ENCODE measurements around the gene CRISP3. TPM values are rescaled to one million over a fixed set of nuclear protein-coding genes. Genes with fewer than 3 reads are reported as not detected.

The CRISP3 gene
- total RNA-seq, 1 experiment from 2014 or later, result not detected

DNA sequence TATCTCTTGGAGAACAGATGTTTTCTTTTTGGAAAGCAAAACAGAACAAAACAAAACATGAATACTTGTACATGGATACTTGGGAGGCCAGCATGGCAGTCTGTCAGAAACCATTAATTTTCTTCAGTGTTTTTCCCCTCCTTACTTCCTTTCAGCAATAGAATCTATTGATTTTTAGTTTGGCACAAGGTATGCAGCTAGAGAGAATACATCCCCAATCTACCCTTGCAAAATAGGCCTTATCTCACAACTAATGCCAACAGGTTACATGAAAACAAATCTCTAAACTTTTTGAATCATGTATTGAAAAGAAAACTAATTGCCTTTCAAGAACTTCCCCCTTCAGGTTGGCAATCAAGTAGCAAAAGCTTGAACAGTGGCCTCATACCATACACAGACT is 40.1 kb upstream of the CRISP3 start:
- intact Hi-C loops (cut with micrococcal nuclease), result no loop called here
- no peak for TF ChIP-seq CTCF (conservative IDR thresholded peaks at IDR 0.05; ENCODE audit: low read depth, low read length)
- TF ChIP-seq EZH2 (IDR thresholded peaks at IDR 0.05; ENCODE audit: low read length, unreplicated experiment), result no peak
- no peak for TF ChIP-seq EZH2phosphoT487 (IDR thresholded peaks at IDR 0.05; ENCODE audit: borderline replicate concordance, low read length)
- Histone ChIP-seq H3K4me3 (ENCODE audit: low read length) (no peak overlapping the region), H3K27me3 (ENCODE audit: low read length) (no peaks in the 10 kb centered on the region), H3K79me2 (ENCODE audit: low read length) (no peaks in the 10 kb centered on the region), H3F3A (ENCODE audit: low read length, unreplicated experiment) (no peaks in the 10 kb centered on the region), H2AFZ (ENCODE audit: low read length) (no peak overlapping the region), H3K4me2 (ENCODE audit: low read length) (no peak overlapping the region), H3K4me1 (ENCODE audit: insufficient read depth, low read length) (no peaks in the 10 kb centered on the region), H3K9me3 (ENCODE audit: low read length) (no peaks in the 10 kb centered on the region), H3K36me3 (ENCODE audit: low read depth, low read length) (no peaks in the 10 kb centered on the region), H4K20me1 (ENCODE audit: low read length) (no peaks in the 10 kb centered on the region), H3K27ac (ENCODE audit: low read length) (no peak overlapping the region), H3K9me2 (replicated peaks; ENCODE audit: low read length) (no peaks in the 10 kb centered on the region), H3K9ac (ENCODE audit: low read length) (no peak overlapping the region)
- POLR2A ChIA-PET (ENCODE audit: unreplicated experiment), result no interaction called here
- CTCF ChIA-PET, result no interaction called here
- DNase-seq (no peak), ATAC-seq (no peak)
- no TSS peak for BruUV-seq (replicated peaks)

DNA sequence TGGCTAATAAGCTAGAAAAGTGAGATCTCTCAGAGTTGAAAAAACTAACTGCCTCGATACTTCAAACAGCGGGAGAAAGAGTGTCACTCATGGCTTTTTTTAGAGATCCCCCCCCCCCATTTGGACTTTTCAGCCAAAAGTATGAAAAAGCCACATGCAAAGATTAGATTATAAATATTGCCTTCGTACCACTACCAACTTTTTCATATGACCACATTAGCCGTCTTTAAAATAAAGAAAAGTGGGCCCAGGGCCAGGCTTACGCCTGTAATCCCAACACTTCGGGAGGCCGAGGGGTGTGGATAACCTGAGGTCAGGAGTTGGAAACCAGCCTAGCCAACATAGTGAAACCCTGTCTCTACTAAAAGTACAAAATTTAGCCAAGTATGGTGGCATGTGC is 38.5 kb upstream of the CRISP3 start:
- TF ChIP-seq CTCF (conservative IDR thresholded peaks at IDR 0.05; ENCODE audit: low read depth, low read length), result no peak
- no peak for TF ChIP-seq EZH2 (IDR thresholded peaks at IDR 0.05; ENCODE audit: low read length, unreplicated experiment)
- TF ChIP-seq EZH2phosphoT487 (IDR thresholded peaks at IDR 0.05; ENCODE audit: borderline replicate concordance, low read length), result no peak
- BruUV-seq (replicated peaks), result no TSS peak
- Histone ChIP-seq H3F3A (ENCODE audit: low read length, unreplicated experiment) (no peaks in the 10 kb centered on the region), H4K20me1 (ENCODE audit: low read length) (no peaks in the 10 kb centered on the region), H3K9ac (ENCODE audit: low read length) (no peak overlapping the region), H3K27me3 (ENCODE audit: low read length) (no peaks in the 10 kb centered on the region), H3K36me3 (ENCODE audit: low read depth, low read length) (no peaks in the 10 kb centered on the region), H3K9me3 (ENCODE audit: low read length) (no peaks in the 10 kb centered on the region), H3K9me2 (replicated peaks; ENCODE audit: low read length) (no peaks in the 10 kb centered on the region), H2AFZ (ENCODE audit: low read length) (no peak overlapping the region), H3K4me1 (ENCODE audit: insufficient read depth, low read length) (no peaks in the 10 kb centered on the region), H3K27ac (ENCODE audit: low read length) (no peak overlapping the region), H3K79me2 (ENCODE audit: low read length) (no peaks in the 10 kb centered on the region), H3K4me2 (ENCODE audit: low read length) (no peak overlapping the region), H3K4me3 (ENCODE audit: low read length) (no peak overlapping the region)
- ATAC-seq (no peak), DNase-seq (no peak)
- ChIA-PET POLR2A (ENCODE audit: unreplicated experiment) (no interaction called here), CTCF (no interaction called here)
- intact Hi-C loops (cut with micrococcal nuclease), result no loop called here

GRCh38 chr6:49782293-49782692 is 38.1 kb upstream of the CRISP3 start:
- DNase-seq (no peak), ATAC-seq (no peak)
- Histone ChIP-seq H4K20me1 (ENCODE audit: low read length) (no peaks in the 10 kb centered on the region), H3K36me3 (ENCODE audit: low read depth, low read length) (no peaks in the 10 kb centered on the region), H3K27ac (ENCODE audit: low read length) (no peak overlapping the region), H3K79me2 (ENCODE audit: low read length) (no peaks in the 10 kb centered on the region), H3F3A (ENCODE audit: low read length, unreplicated experiment) (no peaks in the 10 kb centered on the region), H3K9me2 (replicated peaks; ENCODE audit: low read length) (no peaks in the 10 kb centered on the region), H3K4me1 (ENCODE audit: insufficient read depth, low read length) (no peaks in the 10 kb centered on the region), H3K9me3 (ENCODE audit: low read length) (no peaks in the 10 kb centered on the region), H3K4me2 (ENCODE audit: low read length) (no peak overlapping the region), H3K9ac (ENCODE audit: low read length) (no peak overlapping the region), H3K4me3 (ENCODE audit: low read length) (no peak overlapping the region), H3K27me3 (ENCODE audit: low read length) (no peaks in the 10 kb centered on the region), H2AFZ (ENCODE audit: low read length) (no peak overlapping the region)
- BruUV-seq (replicated peaks), result no TSS peak
- TF ChIP-seq CTCF (conservative IDR thresholded peaks at IDR 0.05; ENCODE audit: low read depth, low read length) (no peak), EZH2 (IDR thresholded peaks at IDR 0.05; ENCODE audit: low read length, unreplicated experiment) (no peak), EZH2phosphoT487 (IDR thresholded peaks at IDR 0.05; ENCODE audit: borderline replicate concordance, low read length) (no peak)
- ChIA-PET POLR2A (ENCODE audit: unreplicated experiment) (no interaction called here), CTCF (no interaction called here)
- intact Hi-C loops (cut with micrococcal nuclease), result no loop called here

All from PC-3 (cell line).